Activated B cell treated with CpG ODN at 0.5 μM for 24 hours (primary cell): ENCODE data around the gene CYP4F2. TPM values are rescaled to one million over a fixed set of nuclear protein-coding genes. Genes with fewer than 3 reads are reported as not detected.
"Not testable (repeated sequence)": the region's sequence is repeated elsewhere in the genome, so short reads cannot be mapped to it uniquely, and the experiment has no call there.

Source experiments
- ATAC-seq: fragments of 200-7000 bp; cut with Tn5 transposase; one replicate; pipeline ENCODE4 v1.10.0; 2021; ENCODE audit warnings: low read depth, mild to moderate bottlenecking, moderate library complexity
- CTCF ChIA-PET: fragments of 350-600 bp; sonication (Branson Sonifier 250); formaldehyde crosslinking; loops from one replicate; lab custom pipeline; 2021; ENCODE audit warnings: antibody characterized with exemption; lab: Charles Lee
- POLR2A ChIA-PET: fragments of 350-600 bp; sonication (Branson Sonifier 250); formaldehyde crosslinking; loops from one replicate; lab custom pipeline; 2021; ENCODE audit warnings: antibody characterized with exemption; lab: Charles Lee
- DNase-seq: peaks from one replicate; pipeline ENCODE4 v3.0.0; 2022
- H3K27ac Mint-ChIP-seq: one replicate; pipeline ENCODE4 v1.8.0; 2020; ENCODE audit warnings: mixed read lengths
- H3K27me3 Mint-ChIP-seq: one replicate; pipeline ENCODE4 v1.8.0; 2021; ENCODE audit warnings: mixed read lengths
- H3K36me3 Mint-ChIP-seq: one replicate; pipeline ENCODE4 v1.8.0; 2021; ENCODE audit warnings: low read depth, mixed read lengths
- H3K4me1 Mint-ChIP-seq: one replicate; pipeline ENCODE4 v1.8.0; 2021; ENCODE audit warnings: mixed read lengths
- H3K4me3 Mint-ChIP-seq: one replicate; pipeline ENCODE4 v1.8.0; 2020; ENCODE audit warnings: mild to moderate bottlenecking, mixed read lengths
- H3K9me3 Mint-ChIP-seq: one replicate; pipeline ENCODE4 v1.8.0; 2020; ENCODE audit warnings: mixed read lengths
- CTCF ChIP-seq: fragments of 200-600 bp; IDR thresholded peaks from one replicate; pipeline ENCODE4 v1.8.0; 2022; ENCODE audit warnings: antibody characterized with exemption, mild to moderate bottlenecking
- intact Hi-C: fragments of 100-400 bp; cut with micrococcal nuclease; formaldehyde crosslinking; loops from one replicate; pipeline ENCODE4 v1.15.1; 2024
- total RNA-seq: library from RNA; stranded (reverse); gene quantifications from 2 replicates; pipeline ENCODE4 v1.2.3, GENCODE V29; 2022

Gene CYP4F2
- total RNA-seq, 1 donor from 2014 or later, result not detected

- Mint-ChIP-seq H3K27ac (no peak overlapping the region), H3K27me3 (peaks cover 17% of the 10 kb centered on the region), H3K36me3 (no peaks in the 10 kb centered on the region), H3K4me3 (no peak overlapping the region), H3K9me3 (no peaks in the 10 kb centered on the region), H3K4me1 (no peaks in the 10 kb centered on the region)
- intact Hi-C loops, result no loop called here
- TF ChIP-seq CTCF, result no peak
- ChIA-PET POLR2A (no interaction called here), CTCF (no interaction called here)
- ATAC-seq (no peak), DNase-seq (no peak)
Measured at GRCh38 chr19:15859187-15859586, 38.7 kb downstream of the CYP4F2 start.

GRCh38 chr19:15850385-15850784 lies 47.5 kb downstream of the CYP4F2 start:
- no peak overlapping the region for H3K4me3 Mint-ChIP-seq
- intact Hi-C loops, result no loop called here
- H3K27me3 Mint-ChIP-seq, result peaks cover 25% of the 10 kb centered on the region
- H3K36me3 Mint-ChIP-seq, result no peaks in the 10 kb centered on the region
- no peak for DNase-seq
- no peaks in the 10 kb centered on the region for H3K9me3 Mint-ChIP-seq
- ChIA-PET POLR2A (no interaction called here), CTCF (no interaction called here)
- H3K4me1 Mint-ChIP-seq, result no peaks in the 10 kb centered on the region
- no peak for TF ChIP-seq CTCF
- no peak for ATAC-seq
- no peak overlapping the region for H3K27ac Mint-ChIP-seq

GRCh38 chr19:15846923-15847322 lies 51.0 kb downstream of the CYP4F2 start:
- TF ChIP-seq CTCF, result no peak
- ChIA-PET POLR2A (no interaction called here), CTCF (no interaction called here)
- intact Hi-C loops, result no loop called here
- Mint-ChIP-seq H3K4me1 (no peaks in the 10 kb centered on the region), H3K9me3 (no peaks in the 10 kb centered on the region), H3K4me3 (no peak overlapping the region), H3K27me3 (peaks cover 39% of the 10 kb centered on the region), H3K36me3 (no peaks in the 10 kb centered on the region), H3K27ac (no peak overlapping the region)
- ATAC-seq (no peak), DNase-seq (no peak)

- H3K4me3 Mint-ChIP-seq, CTCF ChIA-PET, ATAC-seq, DNase-seq, intact Hi-C loops, H3K36me3 Mint-ChIP-seq, H3K27ac Mint-ChIP-seq, H3K9me3 Mint-ChIP-seq, H3K4me1 Mint-ChIP-seq, POLR2A ChIA-PET: not testable (repeated sequence)
- H3K27me3 Mint-ChIP-seq, result peaks cover 34% of the 10 kb centered on the region
Measured at GRCh38 chr19:15843894-15844222, 54.0 kb downstream of the CYP4F2 start.

GRCh38 chr19:15843203-15843893 lies 54.5 kb downstream of the CYP4F2 start:
- H3K4me1 Mint-ChIP-seq, result no peaks in the 10 kb centered on the region
- ChIA-PET POLR2A (no interaction called here), CTCF (no interaction called here)
- H3K27ac Mint-ChIP-seq, result no peak overlapping the region
- intact Hi-C loops, result no loop called here
- peaks cover 36% of the 10 kb centered on the region for H3K27me3 Mint-ChIP-seq
- no peaks in the 10 kb centered on the region for H3K9me3 Mint-ChIP-seq
- TF ChIP-seq CTCF, result no peak
- ATAC-seq, result no peak
- H3K4me3 Mint-ChIP-seq, result no peak overlapping the region
- no peak for DNase-seq
- no peaks in the 10 kb centered on the region for H3K36me3 Mint-ChIP-seq
